Osteocyte (in vitro differentiated cells): ENCODE results near the gene DLG2. TPM values are rescaled to one million over a fixed set of nuclear protein-coding genes. Genes with fewer than 3 reads are reported as not detected.

Source experiments
- DNase-seq: peaks from one replicate; pipeline ENCODE4 v3.0.0; 2021; ENCODE audit warnings: mixed read lengths; ENCODE audit not compliant: unreplicated experiment; ENCODE audit errors: extremely low spot score
- H3K27ac Mint-ChIP-seq: one replicate; pipeline ENCODE4 v1.8.0; 2021; ENCODE audit warnings: mild to moderate bottlenecking, mixed read lengths; ENCODE audit not compliant: unreplicated experiment
- H3K27me3 Mint-ChIP-seq: one replicate; pipeline ENCODE4 v1.8.0; 2021; ENCODE audit warnings: mixed read lengths; ENCODE audit not compliant: unreplicated experiment
- H3K36me3 Mint-ChIP-seq: one replicate; pipeline ENCODE4 v1.8.0; 2021; ENCODE audit warnings: mixed read lengths; ENCODE audit not compliant: unreplicated experiment
- H3K4me1 Mint-ChIP-seq: one replicate; pipeline ENCODE4 v1.8.0; 2021; ENCODE audit warnings: mixed read lengths; ENCODE audit not compliant: unreplicated experiment
- H3K4me3 Mint-ChIP-seq: one replicate; pipeline ENCODE4 v1.8.0; 2021; ENCODE audit warnings: mild to moderate bottlenecking, moderate library complexity, mixed read lengths; ENCODE audit not compliant: unreplicated experiment
- H3K9me3 Mint-ChIP-seq: one replicate; pipeline ENCODE4 v1.8.0; 2021; ENCODE audit warnings: mixed read lengths; ENCODE audit not compliant: unreplicated experiment
- CTCF ChIP-seq: fragments of 200-600 bp; sonication (generic); IDR thresholded peaks from 2 replicates; pipeline ENCODE4 v1.5.0; 2021; ENCODE audit warnings: antibody characterized with exemption, mild to moderate bottlenecking, moderate library complexity
- total RNA-seq: library from RNA; stranded (reverse); gene quantifications from 2 replicates; pipeline ENCODE4 v1.2.1, GENCODE V29; 2021

The DLG2 gene
- total RNA-seq, 1 donor from 2014 or later, result 2.1 TPM

GRCh38 chr11:85269109-85269508 lies 358.0 kb downstream of the DLG2 start:
- Mint-ChIP-seq H3K9me3 (peaks cover 6% of the 10 kb centered on the region), H3K27me3 (no peaks in the 10 kb centered on the region), H3K27ac (no peak overlapping the region), H3K4me3 (no peak overlapping the region), H3K4me1 (no peaks in the 10 kb centered on the region), H3K36me3 (no peaks in the 10 kb centered on the region)
- DNase-seq, result no peak
- no peak for TF ChIP-seq CTCF

GRCh38 chr11:85266646-85267045 lies 360.5 kb downstream of the DLG2 start:
- Mint-ChIP-seq H3K4me1 (no peaks in the 10 kb centered on the region), H3K27ac (no peak overlapping the region), H3K9me3 (no peaks in the 10 kb centered on the region), H3K36me3 (no peaks in the 10 kb centered on the region), H3K27me3 (no peaks in the 10 kb centered on the region), H3K4me3 (no peak overlapping the region)
- TF ChIP-seq CTCF, result no peak
- no peak for DNase-seq

- Mint-ChIP-seq H3K27me3 (no peaks in the 10 kb centered on the region), H3K36me3 (no peaks in the 10 kb centered on the region), H3K27ac (no peak overlapping the region), H3K4me3 (no peak overlapping the region), H3K9me3 (no peaks in the 10 kb centered on the region), H3K4me1 (no peaks in the 10 kb centered on the region)
- TF ChIP-seq CTCF, result no peak
- DNase-seq, result no peak
Observed at GRCh38 chr11:85263328-85263727, 363.8 kb downstream of the DLG2 start.

GRCh38 chr11:85257837-85258236 lies 369.3 kb downstream of the DLG2 start:
- TF ChIP-seq CTCF, result no peak

GRCh38 chr11:85256433-85256832 lies 370.7 kb downstream of the DLG2 start:
- H3K36me3 Mint-ChIP-seq, result no peaks in the 10 kb centered on the region
- no peak for DNase-seq
- no peak overlapping the region for H3K27ac Mint-ChIP-seq
- H3K27me3 Mint-ChIP-seq, result no peaks in the 10 kb centered on the region
- H3K4me1 Mint-ChIP-seq, result no peaks in the 10 kb centered on the region
- no peak overlapping the region for H3K4me3 Mint-ChIP-seq
- H3K9me3 Mint-ChIP-seq, result no peaks in the 10 kb centered on the region
- TF ChIP-seq CTCF, result no peak

More at GRCh38 chr11:85257837-85258236, 369.3 kb downstream of the DLG2 start:
- no peaks in the 10 kb centered on the region for H3K9me3 Mint-ChIP-seq
- H3K4me3 Mint-ChIP-seq, result no peak overlapping the region
- H3K27ac Mint-ChIP-seq, result no peak overlapping the region
- no peaks in the 10 kb centered on the region for H3K27me3 Mint-ChIP-seq
- no peaks in the 10 kb centered on the region for H3K4me1 Mint-ChIP-seq
- no peak for DNase-seq
- no peaks in the 10 kb centered on the region for H3K36me3 Mint-ChIP-seq
